CD14-positive monocyte (primary cell): ENCODE data around the gene COL9A3. TPM values are rescaled to one million over a fixed set of nuclear protein-coding genes. Genes with fewer than 3 reads are reported as not detected.

Source experiments
- DNase-seq, 3 donors: peaks; one replicate each; pipeline ENCODE4 v3.0.0-alpha.2; 2011 to 2022
- H2AFZ ChIP-seq: 2 replicates; pipeline ENCODE4 v1.6.0; 2012; ENCODE audit warnings: mild to moderate bottlenecking, low read depth, low read length, inconsistent platforms; ENCODE audit not compliant: insufficient read depth, poor library complexity, severe bottlenecking
- H3K27ac ChIP-seq, 2 donors: 1 replicate in 1 of 2; 2 replicates in 1 of 2; pipeline ENCODE4 v1.5.1; 2012 to 2013; ENCODE audit warnings: low read length in 2 of 2, control low read depth in 1 of 2, inconsistent platforms in 1 of 2, low read depth in 1 of 2, mild to moderate bottlenecking in 1 of 2
- H3K27me3 ChIP-seq, 2 donors: one replicate each; pipeline versions ENCODE4 v1.6.0 to v1.6.1; 2011 to 2013; ENCODE audit warnings: low read length in 2 of 2; ENCODE audit not compliant: control insufficient read depth in 2 of 2, insufficient read depth in 2 of 2
- H3K36me3 ChIP-seq, 2 donors: replicated peaks in 1 of 2; 1 replicate in 1 of 2; 2 replicates in 1 of 2; pipeline versions ENCODE4 v1.5.1 to v1.6.1; 2012 to 2013; ENCODE audit warnings: low read length in 2 of 2, control low read depth in 1 of 2, inconsistent platforms in 1 of 2, mild to moderate bottlenecking in 1 of 2; ENCODE audit not compliant: insufficient read depth in 2 of 2, control insufficient read depth in 1 of 2
- H3K4me1 ChIP-seq, 2 donors: 1 replicate in 1 of 2; 2 replicates in 1 of 2; pipeline versions ENCODE4 v1.5.1 to v1.6.1; 2012 to 2013; ENCODE audit warnings: low read length in 2 of 2, control low read depth in 1 of 2, inconsistent platforms in 1 of 2, mild to moderate bottlenecking in 1 of 2, moderate library complexity in 1 of 2; ENCODE audit not compliant: insufficient read depth in 2 of 2, control insufficient read depth in 1 of 2
- H3K4me2 ChIP-seq: replicated peaks from 2 replicates; pipeline ENCODE3; 2012; ENCODE audit warnings: low read length, moderate library complexity, mild to moderate bottlenecking; ENCODE audit not compliant: poor library complexity, severe bottlenecking; ENCODE audit errors: extremely low read depth
- H3K4me3 ChIP-seq, 3 experiments: fragments of 200-600 bp in 1 of 3; sonication (generic) in 1 of 3; replicated peaks in 1 of 3; 1 replicate in 2 of 3; 2 replicates in 1 of 3; pipeline ENCODE4 v1.5.1; 2011 to 2013; ENCODE audit warnings: low read length in 3 of 3, mild to moderate bottlenecking in 3 of 3, control low read depth in 2 of 3, low read depth in 2 of 3, inconsistent platforms in 1 of 3, moderate library complexity in 1 of 3
- H3K79me2 ChIP-seq: 2 replicates; pipeline ENCODE4 v1.6.0; 2012; ENCODE audit warnings: mild to moderate bottlenecking, control low read depth, inconsistent platforms, low read length, moderate library complexity; ENCODE audit not compliant: insufficient read depth
- H3K9ac ChIP-seq: 2 replicates; pipeline ENCODE4 v1.6.0; 2017; ENCODE audit warnings: low read length, mild to moderate bottlenecking; ENCODE audit not compliant: insufficient read depth, poor library complexity, severe bottlenecking
- H3K9me3 ChIP-seq, 2 donors: replicated peaks in 1 of 2; 1 replicate in 1 of 2; 2 replicates in 1 of 2; pipeline versions ENCODE4 v1.5.1 to v1.6.1; 2012 to 2013; ENCODE audit warnings: low read length in 2 of 2, control low read depth in 1 of 2; ENCODE audit not compliant: control insufficient read depth in 1 of 2, insufficient read depth in 1 of 2
- H4K20me1 ChIP-seq: 2 replicates; pipeline ENCODE4 v1.6.0; 2012; ENCODE audit warnings: mild to moderate bottlenecking, low read length, control low read depth, moderate library complexity; ENCODE audit not compliant: insufficient read depth
- H3K27ac Mint-ChIP-seq, 7 donors: one replicate each; pipeline ENCODE4 v1.8.0; 2020; ENCODE audit warnings: mild to moderate bottlenecking in 7 of 7, mixed read lengths in 7 of 7, moderate library complexity in 6 of 7, inconsistent platforms in 2 of 7
- H3K27me3 Mint-ChIP-seq, 3 donors: one replicate each; pipeline ENCODE4 v1.8.0; 2021 to 2022; ENCODE audit warnings: low read depth in 3 of 3, mild to moderate bottlenecking in 3 of 3, mixed read lengths in 3 of 3, moderate library complexity in 3 of 3, inconsistent platforms in 1 of 3
- H3K36me3 Mint-ChIP-seq, 2 donors: one replicate each; pipeline ENCODE4 v1.8.0; 2020; ENCODE audit warnings: mixed read lengths in 2 of 2, inconsistent platforms in 1 of 2, mild to moderate bottlenecking in 1 of 2
- H3K4me1 Mint-ChIP-seq: one replicate; pipeline ENCODE4 v1.8.0; 2020; ENCODE audit warnings: mild to moderate bottlenecking, mixed read lengths
- H3K4me3 Mint-ChIP-seq, 2 donors: one replicate each; pipeline ENCODE4 v1.8.0; 2020; ENCODE audit warnings: mild to moderate bottlenecking in 2 of 2, mixed read lengths in 2 of 2, moderate library complexity in 1 of 2
- H3K9me3 Mint-ChIP-seq, 7 donors: one replicate each; pipeline ENCODE4 v1.8.0; 2020 to 2022; ENCODE audit warnings: mixed read lengths in 7 of 7, mild to moderate bottlenecking in 6 of 7, moderate library complexity in 6 of 7, inconsistent platforms in 2 of 7
- CTCF ChIP-seq: fragments of 200-600 bp; IDR thresholded peaks from one replicate; pipeline ENCODE4 v1.8.0; 2022; ENCODE audit warnings: antibody characterized with exemption, mild to moderate bottlenecking
- WGBS: methylation state at CpG from one replicate; pipeline ENCODE4 v1.1.5; 2013; ENCODE audit warnings: missing lambda C conversion rate; ENCODE audit not compliant: insufficient coverage; 5-methylcytosine and 5-hydroxymethylcytosine counted together
- intact Hi-C, 2 donors: fragments of 100-400 bp; cut with micrococcal nuclease; formaldehyde crosslinking; loops; one replicate each; pipeline versions ENCODE4 v1.15.0 to v1.15.1; 2023
- polyA plus RNA-seq, 3 donors: library from polyadenylated mRNA; depleted of rRNA in 1 of 3; unstranded in 2 of 3; stranded (reverse) in 1 of 3; fragments of 300-500 nt in 2 of 3; fragments of >200 nt in 1 of 3; fragmentation: Illumina TruSeq in 2 of 3; gene quantifications; 1 replicate in 2 of 3; 2 replicates in 1 of 3; pipeline ENCODE4 v1.2.3, GENCODE V29; 2012 to 2021

COL9A3 gene
- polyA plus RNA-seq, 3 donors = 1.8 to 4.4 (median 2.6) TPM

- Mint-ChIP-seq H3K4me3 (no peak overlapping the region), H3K4me1 (peaks cover 39% of the 10 kb centered on the region), H3K9me3 (peaks cover 0 to 5% (median 2%) of the 10 kb centered on the region in 7 donors), H3K27me3 (peaks cover 0 to 5% (median 2%) of the 10 kb centered on the region in 3 donors), H3K27ac (no peak overlapping the region), H3K36me3 (no peaks in the 10 kb centered on the region)
- H3K4me1 ChIP-seq = peaks cover 34 to 35% of the 10 kb centered on the region in 2 donors
- no peak overlapping the region for H3K27ac ChIP-seq
- no peaks in the 10 kb centered on the region for H3K9me3 ChIP-seq
- no peak overlapping the region for H3K9ac ChIP-seq
- no peaks in the 10 kb centered on the region for H4K20me1 ChIP-seq
- no peaks in the 10 kb centered on the region for H3K79me2 ChIP-seq
- H3K4me2 ChIP-seq = no peak overlapping the region
- WGBS = 89% methylated on average over 3 of the region's 7 CpGs
- intact Hi-C loops = no loop called here
- TF ChIP-seq CTCF = no peak
- H3K36me3 ChIP-seq = no peaks in the 10 kb centered on the region
- no peak overlapping the region for H2AFZ ChIP-seq
- DNase-seq = no peak
- H3K27me3 ChIP-seq = no peaks in the 10 kb centered on the region
- H3K4me3 ChIP-seq = no peak overlapping the region
Observed at GRCh38 chr20:62779417-62779685, 37.5 kb upstream of the COL9A3 start.

- Histone ChIP-seq H3K4me3 (no peak overlapping the region), H3K4me1 (peaks cover 25 to 27% of the 10 kb centered on the region in 2 donors), H3K4me2 (no peak overlapping the region), H2AFZ (no peak overlapping the region), H3K27ac (no peak overlapping the region), H3K36me3 (no peaks in the 10 kb centered on the region), H3K9me3 (no peaks in the 10 kb centered on the region), H3K79me2 (no peaks in the 10 kb centered on the region), H4K20me1 (no peaks in the 10 kb centered on the region), H3K9ac (no peak overlapping the region), H3K27me3 (no peaks in the 10 kb centered on the region)
- peaks cover 30% of the 10 kb centered on the region for H3K4me1 Mint-ChIP-seq
- peaks cover 0 to 5% (median 2%) of the 10 kb centered on the region in 7 donors for H3K9me3 Mint-ChIP-seq
- no peak overlapping the region for H3K4me3 Mint-ChIP-seq
- no peak overlapping the region for H3K27ac Mint-ChIP-seq
- H3K36me3 Mint-ChIP-seq = no peaks in the 10 kb centered on the region
- WGBS = 89% methylated on average over 16 of the region's 20 CpGs
- no peak for DNase-seq
- intact Hi-C loops = loop anchor here in 1 of 2 donors (2.0 kb wide), 1 partner anchor 31 kb away; no protein-coding TSS in a partner anchor
- TF ChIP-seq CTCF = no peak
- peaks cover 0 to 7% (median 3%) of the 10 kb centered on the region in 3 donors for H3K27me3 Mint-ChIP-seq
Observed at GRCh38 chr20:62780204-62780603, 36.6 kb upstream of the COL9A3 start.
